GM13976 (cell line): ENCODE results near the gene ANP32A.

Experiments
- DNase-seq: peaks from one replicate; pipeline ENCODE4 v3.0.0; 2012; ENCODE audit warnings: low spot score
- in situ Hi-C: fragments of 300-500 bp; cut with MboI; formaldehyde crosslinking; loops from one replicate; pipeline ENCODE4 v1.12.0; 2022; ENCODE audit warnings: low sequenced_read_pairs, mixed read lengths, inconsistent platforms; ENCODE audit not compliant: unreplicated experiment
- TF ChIP-seq, protein P1 (sequence below): IDR thresholded peaks from 2 replicates; pipeline ENCODE4 v1.5.1; 2012; ENCODE audit warnings: borderline replicate concordance, mild to moderate bottlenecking; ENCODE audit not compliant: insufficient read depth; ENCODE audit errors: extremely low read depth, missing control alignments, control extremely low read depth

ANP32A gene

DNA sequence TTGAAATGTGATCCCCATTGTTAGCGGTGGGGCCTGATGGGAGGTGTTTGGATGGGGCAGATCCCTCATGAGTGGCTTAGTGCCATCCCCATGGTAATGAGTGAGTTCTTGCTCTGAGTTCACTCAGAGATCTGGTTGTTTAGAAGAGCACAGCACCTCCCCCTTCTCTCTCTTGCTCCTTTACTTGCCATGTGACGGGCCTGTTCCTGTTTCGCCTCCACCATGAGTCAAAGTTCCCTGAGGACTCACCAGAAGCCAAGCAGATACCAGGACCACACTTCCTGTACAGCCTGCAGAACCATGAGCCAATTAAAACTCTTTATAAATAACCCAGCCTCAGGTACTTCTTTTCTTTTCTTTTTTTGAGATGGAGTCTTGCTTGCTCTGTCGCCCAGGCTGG, 46.6 kb downstream of the ANP32A start:
- TF ChIP-seq, protein P1, sequence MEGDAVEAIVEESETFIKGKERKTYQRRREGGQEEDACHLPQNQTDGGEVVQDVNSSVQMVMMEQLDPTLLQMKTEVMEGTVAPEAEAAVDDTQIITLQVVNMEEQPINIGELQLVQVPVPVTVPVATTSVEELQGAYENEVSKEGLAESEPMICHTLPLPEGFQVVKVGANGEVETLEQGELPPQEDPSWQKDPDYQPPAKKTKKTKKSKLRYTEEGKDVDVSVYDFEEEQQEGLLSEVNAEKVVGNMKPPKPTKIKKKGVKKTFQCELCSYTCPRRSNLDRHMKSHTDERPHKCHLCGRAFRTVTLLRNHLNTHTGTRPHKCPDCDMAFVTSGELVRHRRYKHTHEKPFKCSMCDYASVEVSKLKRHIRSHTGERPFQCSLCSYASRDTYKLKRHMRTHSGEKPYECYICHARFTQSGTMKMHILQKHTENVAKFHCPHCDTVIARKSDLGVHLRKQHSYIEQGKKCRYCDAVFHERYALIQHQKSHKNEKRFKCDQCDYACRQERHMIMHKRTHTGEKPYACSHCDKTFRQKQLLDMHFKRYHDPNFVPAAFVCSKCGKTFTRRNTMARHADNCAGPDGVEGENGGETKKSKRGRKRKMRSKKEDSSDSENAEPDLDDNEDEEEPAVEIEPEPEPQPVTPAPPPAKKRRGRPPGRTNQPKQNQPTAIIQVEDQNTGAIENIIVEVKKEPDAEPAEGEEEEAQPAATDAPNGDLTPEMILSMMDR = no peak
- DNase-seq = no peak
- in situ Hi-C loops = no loop called here

- in situ Hi-C loops = no loop called here
These were observed 47.7 kb downstream of the ANP32A start for GRCh38 chr15:68773036-68773435.

DNA sequence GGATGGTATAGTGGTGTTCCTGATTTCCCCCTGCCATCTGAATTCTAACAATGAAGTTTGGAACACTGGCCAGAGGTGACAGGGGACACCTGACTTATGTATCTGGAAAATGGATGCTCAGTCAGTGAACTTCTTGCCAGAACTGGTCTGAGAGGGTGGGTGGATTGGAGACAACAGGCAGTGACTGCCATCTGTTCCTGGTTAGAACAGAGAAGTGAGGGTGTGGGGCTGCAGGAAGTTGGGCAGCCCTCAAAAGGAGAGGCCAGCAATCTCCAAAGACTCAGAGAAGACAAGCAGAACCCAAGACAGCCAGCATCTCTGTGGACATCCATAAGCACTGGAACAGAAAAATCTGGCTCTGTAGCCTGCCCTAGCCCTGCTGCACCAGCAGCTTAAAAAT, 50.5 kb downstream of the ANP32A start:
- in situ Hi-C loops = no loop called here
- DNase-seq = no peak
- TF ChIP-seq, protein P1 = no peak

More at GRCh38 chr15:68773036-68773435, 47.7 kb downstream of the ANP32A start:
- TF ChIP-seq, protein P1 = no peak
- DNase-seq = no peak

- DNase-seq = no peak
- in situ Hi-C loops = no loop called here
- TF ChIP-seq, protein P1 = no peak
These were observed 51.0 kb downstream of the ANP32A start for GRCh38 chr15:68769702-68770101.

DNA sequence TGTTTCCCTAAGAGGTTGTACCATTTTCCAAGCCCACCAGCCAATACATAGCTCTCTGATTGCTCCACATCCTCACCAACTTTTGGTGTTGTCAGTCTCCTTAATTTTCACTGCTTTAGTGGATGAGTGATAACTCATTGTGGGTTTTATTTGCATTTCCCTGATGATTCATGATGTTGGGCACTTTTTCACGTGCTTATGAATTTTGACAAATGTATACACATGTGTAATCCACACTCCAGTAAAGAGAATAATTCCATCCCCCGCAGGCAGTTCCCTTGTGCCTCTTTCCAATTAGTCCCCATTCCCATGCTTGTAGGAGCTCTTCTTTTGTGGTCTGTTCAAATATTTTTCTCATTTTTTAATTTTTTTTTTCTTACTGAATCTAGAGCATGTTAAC, 52.4 kb downstream of the ANP32A start:
- in situ Hi-C loops = no loop called here
- TF ChIP-seq, protein P1 = no peak
- no peak for DNase-seq

DNA sequence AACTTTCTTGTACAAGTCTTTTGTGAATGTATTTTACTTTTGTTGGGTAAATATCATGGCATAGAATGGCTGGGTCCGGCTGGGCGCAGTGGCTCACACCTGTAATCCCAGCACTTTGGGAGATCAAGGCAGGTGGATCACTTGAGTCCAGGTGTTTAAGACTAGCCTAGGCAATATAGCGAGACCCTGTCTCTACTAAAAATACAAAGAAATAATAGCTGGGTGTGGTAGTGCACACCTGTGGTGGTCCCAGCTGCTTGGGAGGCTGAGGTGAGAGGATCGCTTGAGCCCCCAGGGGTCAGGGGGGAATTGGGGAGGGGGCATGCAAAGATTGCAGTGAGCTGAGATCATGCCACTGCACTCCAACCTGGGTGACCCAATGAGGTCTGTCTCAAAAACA, 52.9 kb downstream of the ANP32A start:
- TF ChIP-seq, protein P1 = no peak
- in situ Hi-C loops = no loop called here
- DNase-seq = no peak

DNA sequence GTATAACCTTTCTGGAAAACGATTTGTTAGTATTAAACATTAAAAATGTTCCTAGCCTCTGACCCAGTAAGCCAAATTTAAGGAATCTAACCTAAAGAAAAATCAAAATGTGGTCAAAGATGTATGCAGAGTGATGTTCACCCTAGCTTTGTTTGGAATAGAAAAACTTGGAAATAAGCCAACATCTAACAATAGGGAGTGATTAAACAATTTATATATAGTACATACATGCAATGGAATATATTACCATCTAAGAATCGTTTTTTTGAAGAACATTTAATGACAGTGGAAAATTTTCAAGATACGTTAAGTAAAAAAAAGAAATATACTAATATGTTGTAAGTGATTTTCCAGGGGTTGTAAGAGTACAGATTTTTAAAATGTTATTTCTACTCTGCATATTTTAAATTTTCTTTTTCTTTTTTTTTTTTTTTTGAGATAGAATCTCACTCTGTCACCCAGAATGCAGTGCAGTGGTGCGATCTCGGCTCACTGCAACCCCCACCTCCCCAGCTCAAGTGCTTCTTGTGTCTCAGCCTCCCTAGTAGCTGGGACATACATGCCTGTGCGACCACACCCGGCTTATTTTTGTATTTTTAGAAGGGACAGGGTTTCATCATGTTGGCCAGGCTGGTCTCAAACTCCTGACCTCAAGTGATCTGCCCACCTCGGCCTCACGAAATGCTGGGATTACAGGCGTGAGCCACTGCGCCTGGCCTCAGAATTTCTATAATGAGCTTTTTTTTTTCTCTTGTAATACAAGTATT, 54.9 kb downstream of the ANP32A start:
- in situ Hi-C loops = no loop called here
- TF ChIP-seq, protein P1 = no peak
- DNase-seq = no peak
